Hepatocyte (in vitro differentiated cells): ENCODE data around the gene LYRM4. TPM values are rescaled to one million over a fixed set of nuclear protein-coding genes. Genes with fewer than 3 reads are reported as not detected.

Experiments
- DNase-seq: peaks from one replicate; pipeline ENCODE4 v3.0.0-alpha.2; 2016; ENCODE audit warnings: low spot score
- H2AFZ ChIP-seq: fragments of 200-600 bp; sonication (generic); 2 replicates; pipeline ENCODE4 v1.6.0; 2016; ENCODE audit warnings: antibody characterized with exemption, mild to moderate bottlenecking
- H3K27ac ChIP-seq: fragments of 200-600 bp; sonication (generic); 2 replicates; pipeline ENCODE4 v1.5.1; 2016; ENCODE audit warnings: mild to moderate bottlenecking
- H3K27me3 ChIP-seq: fragments of 200-600 bp; sonication (generic); 2 replicates; pipeline ENCODE4 v1.6.1; 2016
- H3K36me3 ChIP-seq: fragments of 200-600 bp; sonication (generic); replicated peaks from 2 replicates; pipeline ENCODE4 v1.5.1; 2016; ENCODE audit warnings: low read depth; ENCODE audit not compliant: insufficient read depth
- H3K4me1 ChIP-seq: fragments of 200-600 bp; sonication (generic); 2 replicates; pipeline ENCODE4 v1.5.1; 2016; ENCODE audit warnings: mild to moderate bottlenecking, moderate library complexity; ENCODE audit not compliant: insufficient read depth
- H3K4me2 ChIP-seq: fragments of 200-600 bp; sonication (generic); 2 replicates; pipeline ENCODE4 v1.6.0; 2016
- H3K4me3 ChIP-seq: fragments of 200-600 bp; sonication (generic); 2 replicates; pipeline ENCODE4 v1.5.1; 2016; ENCODE audit warnings: mild to moderate bottlenecking
- H3K79me2 ChIP-seq: fragments of 200-600 bp; sonication (generic); 2 replicates; pipeline ENCODE4 v1.6.0; 2017; ENCODE audit warnings: mild to moderate bottlenecking
- H3K9me2 ChIP-seq: fragments of 200-600 bp; sonication (generic); replicated peaks from 2 replicates; pipeline ENCODE4 v1.6.0; 2017; ENCODE audit warnings: mild to moderate bottlenecking; ENCODE audit not compliant: insufficient read depth
- H3K9me3 ChIP-seq: fragments of 200-600 bp; sonication (generic); 2 replicates; pipeline ENCODE4 v1.5.1; 2016; ENCODE audit warnings: low read depth, mild to moderate bottlenecking
- H4K20me1 ChIP-seq: fragments of 200-600 bp; sonication (generic); 2 replicates; pipeline ENCODE4 v1.6.0; 2016; ENCODE audit warnings: mild to moderate bottlenecking; ENCODE audit not compliant: insufficient read depth, poor library complexity, severe bottlenecking
- CTCF ChIP-seq: fragments of 200-600 bp; sonication (generic); IDR thresholded peaks from 2 replicates; pipeline ENCODE4 v1.5.1; 2016; ENCODE audit warnings: antibody characterized with exemption, mild to moderate bottlenecking; ENCODE audit not compliant: poor library complexity
- EZH2 ChIP-seq: fragments of 200-600 bp; sonication (generic); IDR thresholded peaks from 2 replicates; pipeline ENCODE4 v1.6.1; 2016; ENCODE audit warnings: antibody characterized with exemption, mild to moderate bottlenecking, borderline replicate concordance
- EZH2phosphoT487 ChIP-seq: fragments of 200-600 bp; sonication (generic); IDR thresholded peaks from one replicate; pipeline ENCODE4 v1.6.1; 2018; ENCODE audit warnings: antibody characterized with exemption, mild to moderate bottlenecking, low read depth, moderate library complexity; ENCODE audit not compliant: unreplicated experiment, severe bottlenecking
- WGBS: methylation state at CpG from one replicate; pipeline ENCODE4 v1.1.6; 2016; ENCODE audit warnings: low lambda C conversion rate; ENCODE audit errors: missing lambda C conversion rate; 5-methylcytosine and 5-hydroxymethylcytosine counted together
- polyA plus RNA-seq: library from polyadenylated mRNA; unstranded; fragments of >200 nt; fragmentation: Nextera tagmentation; extraction: Ambion mirVana; gene quantifications from 2 replicates; pipeline ENCODE4 v1.2.1, GENCODE V29; 2016
- total RNA-seq: library from RNA; depleted of rRNA; stranded (reverse); fragments of >200 nt; gene quantifications from 2 replicates; pipeline ENCODE4 v1.2.3, GENCODE V29; 2014

The LYRM4 gene
- total and polyA plus RNA-seq, 2 experiments from 2014 or later: 20.5 to 22.9 TPM

DNA sequence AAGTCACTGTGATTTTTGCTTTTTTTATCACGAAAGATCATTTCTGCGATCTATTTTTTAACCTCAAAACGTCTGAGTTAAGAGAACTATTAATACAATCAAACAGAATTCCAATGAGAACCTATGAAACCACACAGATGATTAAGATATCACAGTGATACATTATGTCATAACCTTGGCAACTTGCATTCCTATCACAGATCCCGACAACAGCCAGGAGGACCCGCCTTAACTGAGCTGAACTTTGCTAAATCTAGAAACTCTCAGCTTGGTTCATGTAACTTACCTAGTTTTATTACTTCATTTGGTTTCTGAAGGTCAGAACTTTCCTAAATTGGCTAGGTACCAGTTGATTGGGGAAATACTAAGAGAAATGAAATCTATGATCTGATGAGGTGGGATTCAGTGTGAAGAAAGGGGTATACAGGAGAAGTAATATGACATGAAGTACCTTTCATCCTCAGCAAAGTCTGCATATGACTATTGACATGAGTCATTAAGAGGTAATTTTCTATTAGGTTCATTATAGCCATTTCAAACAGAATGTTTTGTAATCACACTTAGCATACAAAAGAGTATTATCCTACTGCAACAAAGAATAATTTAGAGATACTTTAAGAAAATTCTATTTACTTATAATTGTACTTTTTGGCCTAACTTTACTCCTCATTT, 11.2 kb downstream of the LYRM4 start:
- TF ChIP-seq CTCF: no peak
- no peak for TF ChIP-seq EZH2
- TF ChIP-seq EZH2phosphoT487: no peak
- H3K4me1 ChIP-seq: no peaks in the 10 kb centered on the region
- H2AFZ ChIP-seq: no peak overlapping the region
- H3K4me2 ChIP-seq: no peak overlapping the region
- H3K4me3 ChIP-seq: no peak overlapping the region
- H3K9me2 ChIP-seq: no peaks in the 10 kb centered on the region
- H3K27ac ChIP-seq: no peak overlapping the region
- H3K9me3 ChIP-seq: no peaks in the 10 kb centered on the region
- DNase-seq: no peak
- no peaks in the 10 kb centered on the region for H4K20me1 ChIP-seq
- H3K79me2 ChIP-seq: peaks cover 3% of the 10 kb centered on the region
- no peaks in the 10 kb centered on the region for H3K27me3 ChIP-seq
- H3K36me3 ChIP-seq: no peaks in the 10 kb centered on the region
- WGBS: 90% methylated on average over 5 of the region's 5 CpGs

GRCh38 chr6:5248302-5249098, 12.2 kb downstream of the LYRM4 start:
- H3K9me2 ChIP-seq: no peaks in the 10 kb centered on the region
- H4K20me1 ChIP-seq: no peaks in the 10 kb centered on the region
- WGBS: 79% methylated on average over 9 of the region's 9 CpGs
- H2AFZ ChIP-seq: no peak overlapping the region
- no peak overlapping the region for H3K4me2 ChIP-seq
- no peaks in the 10 kb centered on the region for H3K4me1 ChIP-seq
- no peak overlapping the region for H3K4me3 ChIP-seq
- H3K9me3 ChIP-seq: no peaks in the 10 kb centered on the region
- TF ChIP-seq EZH2: no peak
- TF ChIP-seq CTCF: no peak
- no peak for TF ChIP-seq EZH2phosphoT487
- no peaks in the 10 kb centered on the region for H3K36me3 ChIP-seq
- DNase-seq: no peak
- no peak overlapping the region for H3K27ac ChIP-seq
- peaks cover 6% of the 10 kb centered on the region for H3K79me2 ChIP-seq
- H3K27me3 ChIP-seq: no peaks in the 10 kb centered on the region

GRCh38 chr6:5247201-5247600, 13.5 kb downstream of the LYRM4 start:
- Histone ChIP-seq H2AFZ (no peak overlapping the region), H3K27ac (no peak overlapping the region), H3K36me3 (no peaks in the 10 kb centered on the region), H3K27me3 (no peaks in the 10 kb centered on the region), H3K4me1 (no peaks in the 10 kb centered on the region), H3K4me3 (no peak overlapping the region), H3K79me2 (peaks cover 6% of the 10 kb centered on the region), H3K9me3 (no peaks in the 10 kb centered on the region), H3K9me2 (no peaks in the 10 kb centered on the region), H4K20me1 (no peaks in the 10 kb centered on the region), H3K4me2 (no peak overlapping the region)
- TF ChIP-seq CTCF: no peak
- no peak for TF ChIP-seq EZH2
- TF ChIP-seq EZH2phosphoT487: no peak
- DNase-seq: no peak
- WGBS: 78% methylated on average over 2 of the region's 2 CpGs
